HG03196 (cell line): ENCODE results near the gene THEM5.

ENCODE experiments used
- ATAC-seq: cut with Tn5 transposase; IDR thresholded peaks from one replicate; pipeline ENCODE4 v1.9.1; 2021; ENCODE audit not compliant: unreplicated experiment

The THEM5 gene

DNA sequence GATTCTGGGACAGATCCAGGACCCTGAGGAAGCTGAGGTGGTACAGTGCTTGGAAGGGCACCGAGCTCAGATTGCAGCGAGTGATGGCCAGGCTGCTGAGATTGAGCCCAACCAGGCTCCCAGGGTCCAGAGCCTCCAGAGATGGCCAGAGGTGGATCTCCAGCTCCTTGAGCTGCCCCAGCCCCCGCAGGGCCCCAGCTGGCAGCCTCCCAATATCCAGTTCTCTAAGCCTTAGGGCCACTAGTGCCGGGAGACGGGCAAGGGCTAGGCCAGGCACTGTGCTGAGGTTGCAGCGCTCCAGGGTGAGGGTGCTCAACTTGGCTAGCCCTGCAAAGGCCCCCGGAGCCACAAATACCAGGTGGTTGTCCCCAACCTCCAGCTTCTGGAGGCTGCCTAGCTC lies 51.7 kb downstream of the THEM5 start:
- ATAC-seq: no peak

GRCh38 chr1:151801310-151801820 lies 52.1 kb downstream of the THEM5 start:
- ATAC-seq: no peak

DNA sequence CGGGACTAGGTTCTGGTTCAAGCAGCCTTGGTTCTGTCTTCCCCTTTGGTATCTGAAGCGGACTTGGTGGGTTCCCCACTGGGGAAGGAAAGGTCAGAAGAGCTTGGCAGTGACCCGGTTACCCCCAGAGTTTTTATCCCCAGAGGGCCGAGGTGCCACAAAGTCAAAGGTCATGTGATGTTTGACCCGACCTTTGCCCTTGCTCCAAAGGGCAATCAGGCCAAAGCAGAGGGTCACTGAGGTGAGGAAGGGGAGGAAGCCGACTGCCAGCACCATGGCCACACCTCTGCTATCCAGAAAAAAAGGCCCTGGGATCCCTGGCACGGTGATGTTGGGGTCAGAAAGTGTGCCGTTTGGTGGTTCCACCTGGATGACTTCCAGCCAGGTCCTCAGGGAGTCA lies 52.7 kb downstream of the THEM5 start:
- no peak for ATAC-seq

DNA sequence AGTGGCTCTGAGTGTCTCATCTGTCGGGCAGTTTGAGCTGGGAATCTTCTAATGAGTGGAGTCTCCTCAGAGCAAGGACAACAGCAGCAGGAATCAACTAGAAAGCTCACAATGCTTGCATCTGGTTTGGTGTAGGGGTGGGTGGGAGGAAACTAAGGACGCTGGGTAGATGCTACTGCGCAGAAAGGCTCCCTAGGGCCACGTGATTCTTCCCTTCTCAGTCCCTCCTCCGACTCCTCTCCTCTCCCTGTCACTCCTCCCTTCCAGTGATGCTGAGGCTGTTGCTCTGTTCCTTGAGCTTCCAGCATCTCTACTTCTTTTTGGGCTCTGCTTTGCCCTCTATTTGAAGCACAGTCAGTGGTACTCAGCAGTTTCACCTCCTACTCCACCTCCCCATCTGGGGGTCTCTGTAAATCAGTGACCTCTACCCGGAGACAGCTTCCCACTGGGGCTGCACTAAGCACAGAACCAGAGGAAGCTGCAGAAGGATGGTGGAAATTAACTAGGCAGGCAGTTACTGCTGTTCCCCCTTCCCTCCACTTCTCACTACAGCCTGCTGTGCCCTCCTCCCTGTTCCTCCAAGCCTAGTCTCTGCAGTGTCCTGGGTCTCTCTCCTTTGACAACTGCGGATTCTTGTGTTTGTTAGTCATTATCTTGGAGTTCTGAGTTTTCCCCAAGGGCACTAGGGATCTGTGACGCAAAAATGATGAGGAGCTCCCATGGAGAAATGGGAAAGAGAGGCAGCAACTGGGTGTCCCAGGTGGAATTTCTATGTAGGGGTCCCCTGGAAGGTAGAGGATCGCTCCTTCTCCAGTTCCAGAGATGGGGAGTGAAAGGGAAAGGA lies 54.1 kb downstream of the THEM5 start:
- ATAC-seq: no peak

GRCh38 chr1:151798571-151798970 lies 54.9 kb downstream of the THEM5 start:
- no peak for ATAC-seq
